Gastroesophageal sphincter (tissue), 4 donors: ENCODE results near the gene UBA3. TPM values are rescaled to one million over a fixed set of nuclear protein-coding genes. Genes with fewer than 3 reads are reported as not detected.
A peak's percentile ranks its signal among the peaks of the same experiment; 100 is the strongest.

ENCODE experiments used
- ATAC-seq: fragments of 150-250 bp; one replicate; pipeline ENCODE4 v1.9.1; 2016; ENCODE audit warnings: mild to moderate bottlenecking, moderate library complexity
- H3K27ac ChIP-seq, 4 donors: fragments of 200-600 bp; sonication (generic) in 3 of 4; 1 replicate in 3 of 4; 2 replicates in 1 of 4; pipeline ENCODE4 v1.5.1; 2016 to 2019
- H3K27me3 ChIP-seq: fragments of 200-600 bp; sonication (generic); one replicate; pipeline ENCODE4 v1.5.1; 2019
- H3K36me3 ChIP-seq, 2 donors: fragments of 200-600 bp; sonication (generic); one replicate each; pipeline ENCODE4 v1.5.1; 2019; ENCODE audit warnings: control low read depth in 1 of 2
- H3K4me1 ChIP-seq, 3 donors: fragments of 200-600 bp; sonication (generic); 1 replicate in 2 of 3; 2 replicates in 1 of 3; pipeline ENCODE4 v1.5.1; 2016 to 2019; ENCODE audit warnings: control low read depth in 2 of 3
- H3K4me3 ChIP-seq, 2 donors: fragments of 200-600 bp; sonication (generic); one replicate each; pipeline ENCODE4 v1.5.1; 2019; ENCODE audit warnings: mild to moderate bottlenecking in 1 of 2, moderate library complexity in 1 of 2
- H3K9me3 ChIP-seq, 3 donors: fragments of 200-600 bp; sonication (generic); one replicate each; pipeline ENCODE4 v1.5.1; 2017 to 2019; ENCODE audit warnings: control low read depth in 2 of 3
- CTCF ChIP-seq, 4 experiments: fragments of 200-600 bp in 2 of 4; fragments of 450-650 bp in 2 of 4; sonication (generic) in 1 of 4; IDR thresholded peaks; one replicate each; pipeline ENCODE4 v1.5.1; 2017 to 2019; ENCODE audit warnings: antibody characterized with exemption in 4 of 4, mild to moderate bottlenecking in 2 of 4, moderate library complexity in 2 of 4
- EP300 ChIP-seq: sonication (generic); formaldehyde crosslinking; IDR thresholded peaks from one replicate; pipeline ENCODE4 v1.6.1; 2017; ENCODE audit warnings: antibody characterized with exemption, mild to moderate bottlenecking
- POLR2A ChIP-seq, 2 donors: fragments of 450-650 bp; IDR thresholded peaks; one replicate each; pipeline ENCODE4 v1.6.1; 2017; ENCODE audit warnings: antibody characterized with exemption in 2 of 2, mild to moderate bottlenecking in 2 of 2, moderate library complexity in 1 of 2
- POLR2AphosphoS5 ChIP-seq: sonication (generic); formaldehyde crosslinking; IDR thresholded peaks from one replicate; pipeline ENCODE4 v1.6.1; 2017; ENCODE audit warnings: antibody characterized with exemption
- WGBS, 2 donors: methylation state at CpG; one replicate each; pipeline ENCODE4 v1.1.5; 2018; ENCODE audit warnings: low coverage in 1 of 2; 5-methylcytosine and 5-hydroxymethylcytosine counted together
- total RNA-seq, 4 donors: library from RNA; depleted of rRNA; stranded (reverse); fragments of >200 nt; gene quantifications; one replicate each; pipeline ENCODE4 v1.1.0, GENCODE V29; 2016

UBA3 gene
- total RNA-seq, 4 donors from 2014 or later: 49.8 to 67.6 (median 54.7) TPM

- Histone ChIP-seq H3K27me3 (no peaks in the 10 kb centered on the region), H3K4me1 (peaks cover 37 to 89% (median 65%) of the 10 kb centered on the region in 3 donors), H3K4me3 (no peak overlapping the region), H3K27ac (peak overlapping the region; percentile 40 to 95 (median 76)), H3K9me3 (no peaks in the 10 kb centered on the region), H3K36me3 (no peaks in the 10 kb centered on the region)
- peak; percentile 8 for ATAC-seq
- 19 to 44% methylated on average over 3 of the region's 3 CpGs for WGBS, 2 donors
- TF ChIP-seq EP300 (no peak), POLR2AphosphoS5 (peak; percentile 66), CTCF (IDR thresholded peaks at IDR 0.05) (no peak), POLR2A (IDR thresholded peaks at IDR 0.05) (no peak)
Observed at GRCh38 chr3:69090021-69090420, 9.9 kb upstream of the UBA3 start.

- H3K27ac ChIP-seq: peak overlapping the region; percentile 80 to 95 (median 91)
Observed at GRCh38 chr3:69088063-69088462, 7.9 kb upstream of the UBA3 start.

DNA sequence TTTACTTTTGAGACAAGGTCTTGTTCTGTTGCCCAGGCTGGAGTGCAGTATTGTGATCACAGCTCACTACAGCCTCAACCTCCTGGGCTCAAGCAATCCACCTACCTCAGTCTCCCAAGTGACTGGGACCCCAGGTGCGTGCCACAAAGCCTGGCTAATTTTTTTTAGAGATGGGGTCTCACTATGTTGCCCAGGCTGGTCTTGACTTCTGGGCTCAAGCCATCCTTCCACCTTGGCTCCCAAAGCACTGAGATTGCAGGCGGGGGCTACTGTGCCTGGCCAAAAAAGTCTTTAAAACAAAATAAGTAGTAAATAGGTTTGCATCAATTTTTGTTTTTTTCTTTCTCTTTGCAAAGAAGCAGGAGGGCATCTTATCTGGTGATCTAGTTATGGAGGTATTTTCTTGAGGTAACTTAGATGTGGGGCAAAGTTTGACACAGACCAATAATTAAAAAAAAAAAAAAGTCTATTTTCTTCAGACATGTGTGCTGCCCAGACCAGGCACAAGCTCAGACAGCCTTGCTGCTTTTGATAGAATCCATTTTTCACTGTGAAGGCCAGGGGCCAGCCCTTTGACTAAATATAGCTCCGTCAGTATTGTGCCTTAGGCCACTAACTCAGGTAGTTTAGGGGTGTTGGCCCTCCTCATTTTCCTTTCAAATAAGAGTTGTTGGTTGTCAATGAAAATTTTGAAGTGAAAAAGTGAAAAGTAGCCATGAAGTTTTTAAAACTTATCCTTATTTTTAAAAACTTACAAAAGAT lies 7.0 kb upstream of the UBA3 start:
- ATAC-seq: no peak
- Histone ChIP-seq H3K27me3 (no peaks in the 10 kb centered on the region), H3K9me3 (no peaks in the 10 kb centered on the region), H3K4me3 (peak overlapping the region; percentile 86 to 93), H3K27ac (peak overlapping the region; percentile 80 to 95 (median 91)), H3K36me3 (no peaks in the 10 kb centered on the region), H3K4me1 (peaks cover 33 to 86% (median 61%) of the 10 kb centered on the region in 3 donors)
- WGBS, 2 donors: 58 to 61% methylated on average over 3 of the region's 3 CpGs
- TF ChIP-seq EP300 (no peak), CTCF (IDR thresholded peaks at IDR 0.05) (no peak), POLR2AphosphoS5 (no peak), POLR2A (IDR thresholded peaks at IDR 0.05) (no peak)

More at GRCh38 chr3:69088063-69088462, 7.9 kb upstream of the UBA3 start:
- peaks cover 36 to 86% (median 61%) of the 10 kb centered on the region in 3 donors for H3K4me1 ChIP-seq
- 14 to 23% methylated on average over 2 of the region's 2 CpGs for WGBS, 2 donors
- H3K27me3 ChIP-seq: no peaks in the 10 kb centered on the region
- no peak for ATAC-seq
- no peaks in the 10 kb centered on the region for H3K9me3 ChIP-seq
- peak overlapping the region in 1 of 2 donors; percentile 86 for H3K4me3 ChIP-seq
- TF ChIP-seq EP300 (no peak), POLR2AphosphoS5 (no peak), CTCF (IDR thresholded peaks at IDR 0.05) (no peak), POLR2A (IDR thresholded peaks at IDR 0.05) (no peak)
- no peaks in the 10 kb centered on the region for H3K36me3 ChIP-seq

GRCh38 chr3:69085833-69086722 lies 5.9 kb upstream of the UBA3 start:
- peak overlapping the region; percentile 86 to 93 for H3K4me3 ChIP-seq
- H3K27ac ChIP-seq: peak overlapping the region; percentile 80 to 95 (median 91)
- WGBS, 2 donors: 0% methylated on average over 6 to 8 of the region's 8 CpGs
- no peaks in the 10 kb centered on the region for H3K36me3 ChIP-seq
- ATAC-seq: peak; percentile 81
- no peaks in the 10 kb centered on the region for H3K9me3 ChIP-seq
- H3K27me3 ChIP-seq: no peaks in the 10 kb centered on the region
- TF ChIP-seq POLR2AphosphoS5 (peak; percentile 74), POLR2A (IDR thresholded peaks at IDR 0.05) (no peak)
- peaks cover 26 to 86% (median 55%) of the 10 kb centered on the region in 3 donors for H3K4me1 ChIP-seq

- TF ChIP-seq POLR2A (IDR thresholded peaks at IDR 0.05) (no peak), EP300 (no peak), CTCF (IDR thresholded peaks at IDR 0.05) (no peak), POLR2AphosphoS5 (no peak)
- Histone ChIP-seq H3K36me3 (no peaks in the 10 kb centered on the region), H3K27ac (peak overlapping the region; percentile 80 to 95 (median 91)), H3K4me3 (peak overlapping the region; percentile 86 to 93), H3K9me3 (no peaks in the 10 kb centered on the region), H3K4me1 (peaks cover 22 to 86% (median 48%) of the 10 kb centered on the region in 3 donors), H3K27me3 (no peaks in the 10 kb centered on the region)
- 0 to 10% methylated on average over 2 to 4 of the region's 26 CpGs for WGBS, 2 donors
- ATAC-seq: no peak
Observed at GRCh38 chr3:69085168-69085832, 5.1 kb upstream of the UBA3 start.
